Smooth muscle cell (in vitro differentiated cells): ENCODE data around the gene FBXO31. TPM values are rescaled to one million over a fixed set of nuclear protein-coding genes. Genes with fewer than 3 reads are reported as not detected.

ENCODE experiments used
- DNase-seq: peaks from one replicate; lab custom pipeline; 2025; ENCODE audit not compliant: unreplicated experiment; lab: John Stamatoyannopoulos, UW
- H2AFZ ChIP-seq: fragments of 200-600 bp; sonication (generic); 2 replicates; pipeline ENCODE4 v1.6.0; 2016; ENCODE audit warnings: antibody characterized with exemption, low read depth, mild to moderate bottlenecking
- H3F3A ChIP-seq: fragments of 200-600 bp; sonication (generic); 2 replicates; pipeline ENCODE4 v1.6.0; 2017; ENCODE audit warnings: antibody characterized with exemption, low read depth
- H3K27ac ChIP-seq: fragments of 200-600 bp; sonication (generic); 2 replicates; pipeline ENCODE4 v1.5.1; 2016; ENCODE audit warnings: low read depth, mild to moderate bottlenecking
- H3K27me3 ChIP-seq: fragments of 200-600 bp; sonication (generic); 2 replicates; pipeline ENCODE4 v1.6.1; 2016; ENCODE audit warnings: low read depth, mild to moderate bottlenecking
- H3K36me3 ChIP-seq: fragments of 200-600 bp; sonication (generic); 2 replicates; pipeline ENCODE4 v1.5.1; 2016; ENCODE audit warnings: low read depth
- H3K4me1 ChIP-seq: fragments of 200-600 bp; sonication (generic); 2 replicates; pipeline ENCODE4 v1.5.1; 2016; ENCODE audit warnings: low read depth
- H3K4me2 ChIP-seq: fragments of 200-600 bp; sonication (generic); 2 replicates; pipeline ENCODE4 v1.6.0; 2016; ENCODE audit warnings: mild to moderate bottlenecking
- H3K4me3 ChIP-seq: fragments of 200-600 bp; sonication (generic); 2 replicates; pipeline ENCODE4 v1.5.1; 2016; ENCODE audit warnings: mild to moderate bottlenecking
- H3K79me2 ChIP-seq: fragments of 200-600 bp; sonication (generic); 2 replicates; pipeline ENCODE4 v1.6.0; 2016; ENCODE audit warnings: low read depth, mild to moderate bottlenecking
- H3K9ac ChIP-seq: fragments of 200-600 bp; sonication (generic); 2 replicates; pipeline ENCODE4 v1.6.0; 2016; ENCODE audit warnings: low read depth
- H3K9me3 ChIP-seq: fragments of 200-600 bp; sonication (generic); replicated peaks from 2 replicates; pipeline ENCODE4 v1.5.1; 2016; ENCODE audit warnings: low read depth
- H4K20me1 ChIP-seq: fragments of 200-600 bp; sonication (generic); 2 replicates; pipeline ENCODE4 v1.6.0; 2016; ENCODE audit warnings: low read depth
- WGBS: methylation state at CpG from one replicate; pipeline ENCODE4 v1.1.7; 2016; ENCODE audit warnings: low lambda C conversion rate; 5-methylcytosine and 5-hydroxymethylcytosine counted together
- polyA plus RNA-seq: library from polyadenylated mRNA; unstranded; fragments of >200 nt; fragmentation: Nextera tagmentation; extraction: Ambion mirVana; gene quantifications from 2 replicates; pipeline ENCODE4 v1.2.1, GENCODE V29; 2016
- total RNA-seq: library from RNA; depleted of rRNA; stranded (reverse); fragments of >200 nt; gene quantifications from 2 replicates; pipeline ENCODE4 v1.2.3, GENCODE V29; 2014
- TF ChIP-seq, protein P1 (sequence below): fragments of 200-600 bp; sonication (generic); IDR thresholded peaks from 2 replicates; pipeline ENCODE4 v1.5.1; 2017; ENCODE audit warnings: borderline replicate concordance, mild to moderate bottlenecking, antibody characterized with exemption; ENCODE audit not compliant: insufficient read depth, poor library complexity, severe bottlenecking

Gene FBXO31
- total and polyA plus RNA-seq, 2 experiments from 2014 or later, result 13.9 to 25.6 TPM

DNA sequence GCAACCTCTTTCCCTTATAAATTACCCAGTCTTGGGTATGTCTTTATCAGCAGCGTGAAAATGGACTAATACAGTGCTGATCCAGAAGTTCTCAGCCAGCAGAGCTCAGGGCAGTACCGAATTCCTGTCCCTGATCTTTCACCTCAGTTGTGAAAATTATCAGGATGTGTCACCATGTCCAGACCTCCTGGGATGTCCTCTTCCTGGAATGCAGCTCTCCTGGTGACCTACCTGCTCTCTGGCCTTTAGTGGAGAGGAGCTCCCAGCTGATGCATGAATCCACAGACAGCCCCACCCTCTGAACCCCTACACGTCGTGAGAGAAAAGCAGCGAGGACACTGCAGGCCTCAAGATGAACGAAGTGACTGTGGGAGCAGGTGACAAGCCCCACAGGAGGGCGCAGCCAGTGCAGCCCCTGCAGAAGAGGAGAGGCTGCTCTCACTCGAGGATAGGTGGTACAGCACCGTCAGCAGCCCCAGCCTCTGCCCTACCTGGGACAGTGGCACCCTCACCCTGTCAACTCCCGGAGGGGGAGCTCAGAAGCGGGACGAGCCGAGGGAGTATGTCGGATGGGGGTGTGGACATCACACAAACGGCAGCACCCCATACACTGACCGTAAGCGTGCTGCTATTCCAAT, 44.4 kb downstream of the FBXO31 start:
- H3K27ac ChIP-seq, result no peak overlapping the region
- TF ChIP-seq, protein P1, sequence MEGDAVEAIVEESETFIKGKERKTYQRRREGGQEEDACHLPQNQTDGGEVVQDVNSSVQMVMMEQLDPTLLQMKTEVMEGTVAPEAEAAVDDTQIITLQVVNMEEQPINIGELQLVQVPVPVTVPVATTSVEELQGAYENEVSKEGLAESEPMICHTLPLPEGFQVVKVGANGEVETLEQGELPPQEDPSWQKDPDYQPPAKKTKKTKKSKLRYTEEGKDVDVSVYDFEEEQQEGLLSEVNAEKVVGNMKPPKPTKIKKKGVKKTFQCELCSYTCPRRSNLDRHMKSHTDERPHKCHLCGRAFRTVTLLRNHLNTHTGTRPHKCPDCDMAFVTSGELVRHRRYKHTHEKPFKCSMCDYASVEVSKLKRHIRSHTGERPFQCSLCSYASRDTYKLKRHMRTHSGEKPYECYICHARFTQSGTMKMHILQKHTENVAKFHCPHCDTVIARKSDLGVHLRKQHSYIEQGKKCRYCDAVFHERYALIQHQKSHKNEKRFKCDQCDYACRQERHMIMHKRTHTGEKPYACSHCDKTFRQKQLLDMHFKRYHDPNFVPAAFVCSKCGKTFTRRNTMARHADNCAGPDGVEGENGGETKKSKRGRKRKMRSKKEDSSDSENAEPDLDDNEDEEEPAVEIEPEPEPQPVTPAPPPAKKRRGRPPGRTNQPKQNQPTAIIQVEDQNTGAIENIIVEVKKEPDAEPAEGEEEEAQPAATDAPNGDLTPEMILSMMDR, result no peak
- H3K4me2 ChIP-seq, result no peak overlapping the region
- H4K20me1 ChIP-seq, result peaks cover 38% of the 10 kb centered on the region
- H3K9me3 ChIP-seq, result no peaks in the 10 kb centered on the region
- H3K27me3 ChIP-seq, result no peaks in the 10 kb centered on the region
- 97% methylated on average over 17 of the region's 17 CpGs for WGBS
- no peak overlapping the region for H3K4me3 ChIP-seq
- H3K4me1 ChIP-seq, result no peaks in the 10 kb centered on the region
- no peaks in the 10 kb centered on the region for H3K79me2 ChIP-seq
- no peak overlapping the region for H3K9ac ChIP-seq
- no peak for DNase-seq
- no peaks in the 10 kb centered on the region for H3F3A ChIP-seq
- no peak overlapping the region for H2AFZ ChIP-seq
- H3K36me3 ChIP-seq, result no peaks in the 10 kb centered on the region

DNA sequence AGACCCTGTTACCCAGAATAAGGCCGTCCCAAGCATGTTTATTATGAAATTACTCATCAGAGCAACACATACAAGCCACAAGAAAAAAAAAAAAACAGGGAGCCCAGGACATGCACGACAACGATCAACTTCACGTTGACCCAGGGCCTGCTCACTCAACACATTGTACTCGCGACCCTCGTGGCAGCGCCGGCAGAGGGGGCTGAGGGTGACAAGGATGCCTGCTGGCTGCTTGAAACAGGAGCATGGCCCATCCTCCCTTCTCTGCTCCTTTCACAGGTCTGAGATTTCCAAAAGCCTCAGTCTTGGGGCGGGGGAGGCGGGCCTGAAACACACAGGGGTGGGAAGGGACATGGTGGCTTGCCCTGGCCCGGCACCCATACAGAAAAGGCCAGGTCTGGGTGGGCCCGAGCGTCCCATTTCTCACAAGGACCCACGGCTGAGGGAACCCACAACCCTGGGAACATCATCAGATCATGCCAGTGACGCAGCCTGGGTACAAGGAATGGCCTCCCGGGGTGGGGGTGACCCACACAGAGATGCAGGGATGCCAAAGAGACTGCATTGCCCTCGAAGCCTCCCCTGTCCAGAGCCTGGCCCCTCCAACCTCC, 45.3 kb downstream of the FBXO31 start:
- 85% methylated on average over 18 of the region's 18 CpGs for WGBS
- no peaks in the 10 kb centered on the region for H3K36me3 ChIP-seq
- no peak for DNase-seq

DNA sequence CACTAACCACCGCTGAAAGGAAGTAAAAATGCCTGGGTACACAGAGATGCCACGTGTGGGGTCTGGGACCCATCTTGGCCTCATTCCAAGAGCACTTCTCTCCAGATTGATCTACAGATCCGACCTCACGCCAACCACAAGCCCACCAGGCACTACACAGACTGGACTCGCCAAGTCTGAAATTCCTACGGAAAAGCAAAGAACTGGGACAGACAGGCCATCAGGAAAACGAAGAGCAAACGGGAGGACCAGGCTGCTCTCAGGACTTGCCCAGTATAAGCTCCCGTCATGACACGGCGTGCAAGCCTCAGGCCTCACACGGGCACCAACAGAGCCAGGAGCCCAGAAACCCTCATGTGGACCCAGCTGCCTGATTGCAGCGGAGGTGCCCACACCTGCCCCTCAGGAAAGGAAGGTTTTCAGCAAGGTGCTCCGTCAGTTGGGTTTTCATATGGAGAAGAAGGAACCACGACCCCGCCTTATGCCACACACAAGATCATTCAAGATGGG, 46.3 kb downstream of the FBXO31 start:
- no peaks in the 10 kb centered on the region for H3F3A ChIP-seq
- H3K9ac ChIP-seq, result no peak overlapping the region
- 97% methylated on average over 16 of the region's 16 CpGs for WGBS
- no peaks in the 10 kb centered on the region for H3K4me1 ChIP-seq
- TF ChIP-seq, protein P1, result no peak
- H3K27ac ChIP-seq, result no peak overlapping the region
- H3K4me2 ChIP-seq, result no peak overlapping the region
- no peaks in the 10 kb centered on the region for H3K27me3 ChIP-seq
- DNase-seq, result no peak
- peaks cover 38% of the 10 kb centered on the region for H4K20me1 ChIP-seq
- no peak overlapping the region for H3K4me3 ChIP-seq
- no peak overlapping the region for H2AFZ ChIP-seq
- H3K36me3 ChIP-seq, result no peaks in the 10 kb centered on the region
- H3K79me2 ChIP-seq, result no peaks in the 10 kb centered on the region
- H3K9me3 ChIP-seq, result no peaks in the 10 kb centered on the region

More for the DNA sequence above, 45.3 kb downstream of the FBXO31 start:
- Histone ChIP-seq H3K27me3 (no peaks in the 10 kb centered on the region), H3K4me1 (no peaks in the 10 kb centered on the region), H3K9ac (no peak overlapping the region), H3K4me2 (no peak overlapping the region), H3K4me3 (no peak overlapping the region), H2AFZ (no peak overlapping the region), H3K79me2 (no peaks in the 10 kb centered on the region), H3K27ac (no peak overlapping the region), H3K9me3 (no peaks in the 10 kb centered on the region), H3F3A (no peaks in the 10 kb centered on the region), H4K20me1 (peaks cover 38% of the 10 kb centered on the region)
- TF ChIP-seq, protein P1, result no peak
